ENCODE measurements around the gene ARSB. TPM values are rescaled to one million over a fixed set of nuclear protein-coding genes. Genes with fewer than 3 reads are reported as not detected.

ARSB gene
- total and polyA plus RNA-seq, 12 donors: 1.7 to 21.4 (median 14.1) TPM

DNA sequence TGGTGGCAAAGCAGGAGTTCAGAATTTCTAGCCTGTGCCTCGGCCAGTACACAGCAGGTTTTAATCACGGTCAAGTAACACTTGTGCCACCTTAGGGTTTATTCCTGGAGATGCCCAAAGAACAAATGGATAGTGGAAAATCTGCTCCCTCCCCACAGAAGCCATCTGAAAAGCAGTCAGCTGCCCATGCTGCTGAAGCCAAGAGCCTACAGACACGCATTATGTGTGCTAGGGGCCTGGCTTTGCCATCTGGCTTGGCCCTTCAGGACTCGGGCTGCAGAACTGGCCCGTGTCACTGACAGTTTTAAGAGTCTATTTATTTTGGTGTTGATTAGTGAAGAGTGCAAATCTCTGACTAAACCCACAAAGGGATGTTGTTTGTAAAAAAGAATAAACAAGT is 11.1 kb downstream of the ARSB start:
- intact Hi-C loops (cut with DNase I): loop anchor here in 2 of 10 donors (5.0 kb wide), 2 partner anchors 67 to 437 kb away; no protein-coding TSS in a partner anchor
- 37 to 57% methylated on average over 5 of the region's 5 CpGs for WGBS, 2 donors
- no peaks in the 10 kb centered on the region for H3K36me3 ChIP-seq
- DNase-seq (no peak), ATAC-seq (peak; percentile 10 to 88 (median 69))
- H3K27me3 ChIP-seq: no peaks in the 10 kb centered on the region
- peak overlapping the region in 3 of 10 donors; percentile 11 to 32 (median 17) for H3K27ac ChIP-seq
- H3K4me1 ChIP-seq: peaks cover 0 to 32% (median 19%) of the 10 kb centered on the region in 9 donors
- H3K9me3 ChIP-seq: no peaks in the 10 kb centered on the region
- TF ChIP-seq, protein P1, sequence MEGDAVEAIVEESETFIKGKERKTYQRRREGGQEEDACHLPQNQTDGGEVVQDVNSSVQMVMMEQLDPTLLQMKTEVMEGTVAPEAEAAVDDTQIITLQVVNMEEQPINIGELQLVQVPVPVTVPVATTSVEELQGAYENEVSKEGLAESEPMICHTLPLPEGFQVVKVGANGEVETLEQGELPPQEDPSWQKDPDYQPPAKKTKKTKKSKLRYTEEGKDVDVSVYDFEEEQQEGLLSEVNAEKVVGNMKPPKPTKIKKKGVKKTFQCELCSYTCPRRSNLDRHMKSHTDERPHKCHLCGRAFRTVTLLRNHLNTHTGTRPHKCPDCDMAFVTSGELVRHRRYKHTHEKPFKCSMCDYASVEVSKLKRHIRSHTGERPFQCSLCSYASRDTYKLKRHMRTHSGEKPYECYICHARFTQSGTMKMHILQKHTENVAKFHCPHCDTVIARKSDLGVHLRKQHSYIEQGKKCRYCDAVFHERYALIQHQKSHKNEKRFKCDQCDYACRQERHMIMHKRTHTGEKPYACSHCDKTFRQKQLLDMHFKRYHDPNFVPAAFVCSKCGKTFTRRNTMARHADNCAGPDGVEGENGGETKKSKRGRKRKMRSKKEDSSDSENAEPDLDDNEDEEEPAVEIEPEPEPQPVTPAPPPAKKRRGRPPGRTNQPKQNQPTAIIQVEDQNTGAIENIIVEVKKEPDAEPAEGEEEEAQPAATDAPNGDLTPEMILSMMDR (IDR thresholded peaks at IDR 0.05): no peak
- no peak overlapping the region for H3K4me3 ChIP-seq

DNA sequence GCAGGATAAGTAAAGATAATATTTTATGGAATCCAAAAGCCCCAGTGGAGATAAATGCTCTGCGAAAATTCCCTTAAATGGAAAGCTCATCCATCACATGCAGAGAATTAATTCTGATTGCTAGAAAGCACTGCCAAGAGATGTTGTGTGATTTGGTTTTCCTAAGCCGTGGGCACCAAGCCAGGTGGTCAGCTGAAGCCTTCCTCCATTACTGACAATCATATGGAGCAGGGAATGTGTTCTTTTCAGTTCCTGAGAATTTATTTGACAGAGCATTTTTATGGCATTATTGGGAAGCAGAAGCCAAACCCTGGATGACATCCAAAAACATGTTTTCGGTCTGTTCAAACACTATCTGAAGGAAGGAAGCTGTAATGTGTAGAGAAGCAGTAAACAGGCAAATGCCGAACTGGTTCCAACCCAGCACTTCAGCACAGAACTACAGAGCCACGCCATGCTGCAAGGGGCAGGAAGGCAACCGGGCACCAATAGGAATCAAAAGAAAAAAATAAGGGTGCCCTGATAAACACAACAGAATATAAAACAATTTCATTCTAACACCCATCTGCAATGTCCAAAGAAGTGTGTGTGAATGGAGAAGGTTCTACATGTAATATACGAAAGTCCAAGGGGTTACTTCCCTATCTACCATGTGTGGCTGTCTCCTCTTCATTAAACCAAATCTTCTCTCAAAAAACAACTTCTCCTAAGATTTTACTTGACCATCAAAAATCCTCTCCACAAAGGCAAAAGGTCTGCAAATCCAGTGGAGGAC is 12.3 kb downstream of the ARSB start:
- ATAC-seq: peak in 6 of 8 donors; percentile 44 to 75 (median 58)
- intact Hi-C loops (cut with DNase I): loop anchor here in 2 of 10 donors (5.0 kb wide), 2 partner anchors 66 to 436 kb away; no protein-coding TSS in a partner anchor
- H3K27ac ChIP-seq: peak overlapping the region in 4 of 10 donors; percentile 1 to 55 (median 14)

DNA sequence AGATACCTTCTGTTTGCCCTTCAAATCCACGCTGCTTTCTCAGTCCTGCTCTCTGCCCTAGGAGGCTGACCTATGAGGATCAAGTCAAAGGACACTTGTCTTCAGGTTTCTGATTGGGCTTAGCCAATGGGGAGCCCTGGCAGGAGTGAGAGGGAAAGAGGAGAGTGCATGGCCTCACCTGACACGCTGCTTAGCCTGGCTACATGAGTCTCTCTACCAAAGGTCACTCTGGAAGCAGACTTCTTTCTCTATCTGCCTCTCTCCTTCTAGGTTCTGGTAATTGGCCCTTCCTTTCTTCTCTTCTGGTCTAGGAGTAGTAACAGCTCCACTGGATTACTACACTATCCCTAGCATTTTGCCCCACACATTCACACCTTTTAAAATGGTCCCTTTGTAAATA is 13.1 kb downstream of the ARSB start:
- Histone ChIP-seq H3K27ac (no peak overlapping the region), H3K4me1 (peaks cover 0 to 32% (median 19%) of the 10 kb centered on the region in 9 donors), H3K4me3 (no peak overlapping the region), H3K36me3 (peaks cover 0 to 19% (median 0%) of the 10 kb centered on the region in 9 donors), H3K9me3 (no peaks in the 10 kb centered on the region), H3K27me3 (no peaks in the 10 kb centered on the region)
- intact Hi-C loops (cut with DNase I): loop anchor here in 2 of 10 donors (5.0 kb wide), 2 partner anchors 65 to 435 kb away; no protein-coding TSS in a partner anchor
- no peak for ATAC-seq
- 53 to 74% methylated on average over 2 of the region's 2 CpGs for WGBS, 2 donors
- TF ChIP-seq, protein P1 (IDR thresholded peaks at IDR 0.05): no peak
- DNase-seq: no peak

More for the DNA sequence above, 12.3 kb downstream of the ARSB start:
- peak overlapping the region in 1 of 10 donors; percentile 4 for H3K4me3 ChIP-seq
- H3K9me3 ChIP-seq: no peaks in the 10 kb centered on the region
- no peaks in the 10 kb centered on the region for H3K27me3 ChIP-seq
- TF ChIP-seq, protein P1 (IDR thresholded peaks at IDR 0.05): no peak
- H3K36me3 ChIP-seq: peaks cover 0 to 10% (median 0%) of the 10 kb centered on the region in 9 donors
- peaks cover 0 to 32% (median 19%) of the 10 kb centered on the region in 9 donors for H3K4me1 ChIP-seq
- DNase-seq: peak in 1 of 2 donors; percentile 15
- 34 to 40% methylated on average over 7 of the region's 7 CpGs for WGBS, 2 donors

DNA sequence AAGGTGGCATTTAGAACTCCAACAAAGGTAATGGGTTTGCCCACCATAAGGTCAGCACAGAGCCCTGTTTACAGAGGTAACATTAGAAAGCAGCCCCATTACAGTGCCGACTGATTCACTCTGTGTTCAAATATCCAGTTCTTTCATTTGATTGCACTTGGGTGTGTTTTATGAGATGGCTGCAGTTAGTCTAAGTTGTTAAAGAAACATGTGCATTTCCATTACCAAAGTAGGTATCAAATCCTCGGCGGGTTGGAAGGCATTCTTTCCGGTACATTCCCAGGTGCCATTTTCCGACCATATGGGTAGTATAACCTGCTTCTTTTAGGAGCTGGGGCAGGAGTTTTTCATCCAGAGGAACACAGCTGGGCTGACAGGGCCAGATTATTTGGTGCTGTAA is 16.3 kb downstream of the ARSB start:
- no peak overlapping the region for H3K4me3 ChIP-seq
- WGBS, 2 donors: 97 to 98% methylated on average over 5 of the region's 5 CpGs
- peaks cover 0 to 19% (median 14%) of the 10 kb centered on the region in 9 donors for H3K4me1 ChIP-seq
- H3K9me3 ChIP-seq: no peaks in the 10 kb centered on the region
- H3K36me3 ChIP-seq: peaks cover 0 to 29% (median 0%) of the 10 kb centered on the region in 9 donors
- no peaks in the 10 kb centered on the region for H3K27me3 ChIP-seq
- intact Hi-C loops (cut with DNase I): loop anchor here in 8 of 10 donors (5.0 to 10.0 kb wide), 10 partner anchors 66 to 646 kb away; no protein-coding TSS in a partner anchor
- no peak for DNase-seq
- TF ChIP-seq, protein P1 (IDR thresholded peaks at IDR 0.05): no peak
- no peak overlapping the region for H3K27ac ChIP-seq
- ATAC-seq: no peak

Measured in heart right ventricle (tissue), 16 donors.